H1 (cell line): Measurements from ENCODE around the gene TNFRSF1A. TPM values are rescaled to one million over a fixed set of nuclear protein-coding genes. Genes with fewer than 3 reads are reported as not detected.

ENCODE experiments used
- CTCF ChIA-PET: fragments of 300-600 bp; sonication (Branson Sonifier 250); formaldehyde crosslinking; loops from one replicate; lab custom pipeline; 2021; ENCODE audit not compliant: partially characterized antibody; lab: Charles Lee
- POLR2A ChIA-PET: fragments of 300-600 bp; sonication (Branson Sonifier 250); formaldehyde crosslinking; loops from one replicate; lab custom pipeline; 2021; ENCODE audit warnings: inconsistent platforms; ENCODE audit not compliant: partially characterized antibody; lab: Charles Lee
- DNase-seq, 2 experiments: peaks; one replicate each; pipeline versions ENCODE4 v3.0.0 to v3.0.0-alpha.2; 2010 to 2022; ENCODE audit warnings: low spot score in 2 of 2, low read depth in 1 of 2, mixed read lengths in 1 of 2
- FAIRE-seq: peaks from 2 replicates; lab custom pipeline; 2011; peaks lifted over from hg19 to GRCh38; lab: Jason Lieb, UNC
- H2AFZ ChIP-seq: 2 replicates; pipeline ENCODE4 v1.8.1; 2012; ENCODE audit warnings: low read length, inconsistent platforms
- H2AK5ac ChIP-seq: 2 replicates; pipeline ENCODE4 v1.6.1; 2013; ENCODE audit warnings: low read depth, low read length
- H2BK120ac ChIP-seq: replicated peaks from 2 replicates; pipeline ENCODE3; 2013; ENCODE audit warnings: low read depth, low read length, inconsistent platforms
- H2BK12ac ChIP-seq: 2 replicates; pipeline ENCODE4 v1.6.1; 2013; ENCODE audit warnings: low read depth, low read length
- H2BK15ac ChIP-seq: 2 replicates; pipeline ENCODE4 v1.6.1; 2013; ENCODE audit warnings: low read length
- H2BK20ac ChIP-seq: 2 replicates; pipeline ENCODE4 v1.6.1; 2013; ENCODE audit warnings: low read length
- H2BK5ac ChIP-seq: 2 replicates; pipeline ENCODE4 v1.6.1; 2013; ENCODE audit warnings: low read depth, low read length
- H3K14ac ChIP-seq: 2 replicates; pipeline ENCODE4 v1.6.1; 2013; ENCODE audit warnings: inconsistent platforms; ENCODE audit not compliant: insufficient read length
- H3K18ac ChIP-seq: 2 replicates; pipeline ENCODE4 v1.6.1; 2013; ENCODE audit warnings: low read length; ENCODE audit errors: extremely low read depth
- H3K23ac ChIP-seq: 2 replicates; pipeline ENCODE4 v1.6.1; 2013; ENCODE audit warnings: inconsistent platforms; ENCODE audit not compliant: insufficient read length
- H3K23me2 ChIP-seq: 2 replicates; pipeline ENCODE4 v1.6.1; 2013; ENCODE audit warnings: low read depth, low read length
- H3K27ac ChIP-seq: 2 replicates; pipeline ENCODE4 v1.6.1; 2011; ENCODE audit warnings: low read depth, low read length, inconsistent platforms
- H3K27me3 ChIP-seq, 4 experiments: replicated peaks in 1 of 4; 1 replicate in 1 of 4; 2 replicates in 3 of 4; pipeline versions ENCODE4 v1.6.1 to v1.8.1; 2011 to 2013; ENCODE audit warnings: low read length in 3 of 4, mild to moderate bottlenecking in 3 of 4, inconsistent platforms in 2 of 4, mixed read lengths in 2 of 4, moderate library complexity in 1 of 4; ENCODE audit not compliant: control insufficient read depth in 3 of 4, insufficient read depth in 3 of 4; ENCODE audit errors: extremely low read depth in 1 of 4
- H3K36me3 ChIP-seq, 4 experiments: 2 replicates each; pipeline versions ENCODE4 v1.6.1 to v1.8.1; 2011 to 2013; ENCODE audit warnings: mild to moderate bottlenecking in 4 of 4, low read length in 3 of 4, moderate library complexity in 2 of 4, control low read depth in 1 of 4, inconsistent platforms in 1 of 4; ENCODE audit not compliant: insufficient read depth in 4 of 4, control insufficient read depth in 2 of 4
- H3K4ac ChIP-seq: replicated peaks from 2 replicates; pipeline ENCODE3; 2013; ENCODE audit warnings: low read length, low read depth, mixed read lengths, inconsistent platforms; ENCODE audit not compliant: insufficient read length
- H3K4me1 ChIP-seq, 4 experiments: replicated peaks in 1 of 4; 1 replicate in 1 of 4; 2 replicates in 3 of 4; pipeline versions ENCODE4 v1.6.1 to v1.8.1; 2011 to 2013; ENCODE audit warnings: low read length in 3 of 4, inconsistent platforms in 2 of 4, mixed read lengths in 1 of 4; ENCODE audit not compliant: insufficient read depth in 4 of 4, control insufficient read depth in 3 of 4
- H3K4me2 ChIP-seq, 2 experiments: 2 replicates each; pipeline versions ENCODE4 v1.6.1 to v1.8.1; 2011 to 2013; ENCODE audit warnings: low read depth in 2 of 2, low read length in 2 of 2, control low read depth in 1 of 2, inconsistent platforms in 1 of 2, mild to moderate bottlenecking in 1 of 2; ENCODE audit not compliant: insufficient read depth in 1 of 2
- H3K4me3 ChIP-seq, 4 experiments: fragments of 200-600, 300-600 bp in 1 of 4; sonication (generic), shearing (Covaris generic), sonication (Bioruptor Twin) in 1 of 4; 2 replicates each; pipeline versions ENCODE4 v1.5.1 to v1.8.1; 2011 to 2016; ENCODE audit warnings: low read length in 4 of 4, low read depth in 3 of 4, control low read depth in 2 of 4, inconsistent platforms in 2 of 4, mild to moderate bottlenecking in 2 of 4, mixed read lengths in 1 of 4, moderate library complexity in 1 of 4; ENCODE audit not compliant: insufficient read depth in 2 of 4; ENCODE audit errors: extremely low read depth in 1 of 4
- H3K56ac ChIP-seq: replicated peaks from 2 replicates; pipeline ENCODE3; 2013; ENCODE audit warnings: low read depth, mild to moderate bottlenecking, mixed read lengths, low read length, inconsistent platforms; ENCODE audit not compliant: insufficient read length
- H3K79me1 ChIP-seq: 2 replicates; pipeline ENCODE4 v1.6.1; 2013; ENCODE audit warnings: low read depth, low read length, control low read depth
- H3K79me2 ChIP-seq, 2 experiments: 2 replicates each; pipeline versions ENCODE4 v1.6.1 to v1.8.1; 2012 to 2013; ENCODE audit warnings: low read length in 2 of 2, mild to moderate bottlenecking in 2 of 2, inconsistent platforms in 1 of 2; ENCODE audit not compliant: insufficient read depth in 2 of 2, control insufficient read depth in 1 of 2
- H3K9ac ChIP-seq, 4 experiments: replicated peaks in 1 of 4; 1 replicate in 1 of 4; 2 replicates in 3 of 4; pipeline versions ENCODE4 v1.6.1 to v1.8.1; 2011 to 2013; ENCODE audit warnings: low read depth in 3 of 4, low read length in 3 of 4, control low read depth in 2 of 4, mild to moderate bottlenecking in 2 of 4, moderate library complexity in 2 of 4, inconsistent platforms in 1 of 4; ENCODE audit errors: extremely low read depth in 1 of 4
- H3K9me3 ChIP-seq, 2 experiments: 2 replicates each; pipeline versions ENCODE4 v1.6.1 to v1.8.1; 2012 to 2013; ENCODE audit warnings: mild to moderate bottlenecking in 2 of 2, moderate library complexity in 2 of 2, control low read depth in 1 of 2, inconsistent platforms in 1 of 2, low read depth in 1 of 2, low read length in 1 of 2, mixed read lengths in 1 of 2; ENCODE audit not compliant: insufficient read depth in 2 of 2
- H4K20me1 ChIP-seq, 2 experiments: replicated peaks in 1 of 2; 2 replicates each; pipeline versions ENCODE3 to v1.8.1; 2011 to 2013; ENCODE audit warnings: inconsistent platforms in 2 of 2, low read length in 2 of 2, mild to moderate bottlenecking in 1 of 2; ENCODE audit not compliant: insufficient read depth in 2 of 2, control insufficient read depth in 1 of 2
- H4K5ac ChIP-seq: 2 replicates; pipeline ENCODE4 v1.6.1; 2013; ENCODE audit warnings: low read length, low read depth, mixed read lengths, inconsistent platforms; ENCODE audit not compliant: insufficient read length
- H4K8ac ChIP-seq: 2 replicates; pipeline ENCODE4 v1.8.0; 2013; ENCODE audit warnings: mild to moderate bottlenecking, moderate library complexity, low read length, inconsistent platforms; ENCODE audit not compliant: insufficient read depth; ENCODE audit errors: extremely low read depth
- H4K91ac ChIP-seq: replicated peaks from 2 replicates; pipeline ENCODE3; 2013; ENCODE audit warnings: low read length, mixed read lengths, inconsistent platforms; ENCODE audit not compliant: insufficient read length
- BRCA1 ChIP-seq: IDR thresholded peaks from 2 replicates; pipeline ENCODE4 v1.6.1; 2012; ENCODE audit warnings: low read depth, low read length, improper control_type of control experiment
- CBX5 ChIP-seq: fragments of 300-800, 300-1000 bp; sonication (generic); IDR thresholded peaks from 2 replicates; pipeline ENCODE4 v1.7.1; 2016; ENCODE audit warnings: antibody characterized with exemption, low read length, low read depth
- CHD1 ChIP-seq: IDR thresholded peaks from 2 replicates; pipeline ENCODE4 v1.6.1; 2012; ENCODE audit warnings: low read depth, low read length, improper control_type of control experiment
- EGR1 ChIP-seq: IDR thresholded peaks from 2 replicates; pipeline ENCODE4 v1.6.1; 2011; ENCODE audit warnings: low read depth, low read length, borderline replicate concordance
- KDM1A ChIP-seq: fragments of 200-600, 300-600 bp; sonication (generic); IDR thresholded peaks from 2 replicates; pipeline ENCODE4 v1.7.1; 2016; ENCODE audit warnings: mild to moderate bottlenecking, low read length, borderline replicate concordance
- KDM4A ChIP-seq: IDR thresholded peaks from one replicate; pipeline ENCODE4 v1.7.1; 2012; ENCODE audit warnings: low read depth, mild to moderate bottlenecking, moderate library complexity, low read length, inconsistent platforms; ENCODE audit not compliant: severe bottlenecking
- KDM5A ChIP-seq: fragments of 200-600 bp; IDR thresholded peaks from 2 replicates; pipeline ENCODE4 v1.7.1; 2012; ENCODE audit warnings: mild to moderate bottlenecking, low read length, inconsistent platforms, mixed read lengths
- MAFK ChIP-seq: IDR thresholded peaks from 2 replicates; pipeline ENCODE4 v1.6.1; 2012; ENCODE audit warnings: low read depth, mild to moderate bottlenecking, improper control_type of control experiment, low read length
- PHF8 ChIP-seq: fragments of 200-600 bp; sonication (generic); conservative IDR thresholded peaks from 2 replicates; pipeline ENCODE4 v1.7.1; 2012; ENCODE audit warnings: low read depth, mild to moderate bottlenecking, inconsistent platforms, low read length, moderate library complexity
- RXRA ChIP-seq: IDR thresholded peaks from 2 replicates; pipeline ENCODE4 v1.6.1; 2011; ENCODE audit warnings: low read depth, mild to moderate bottlenecking, low read length, moderate library complexity; ENCODE audit not compliant: insufficient read depth
- SIRT6 ChIP-seq: IDR thresholded peaks from one replicate; pipeline ENCODE4 v1.7.1; 2012; ENCODE audit warnings: low read length, inconsistent platforms
- TCF12 ChIP-seq: IDR thresholded peaks from 2 replicates; pipeline ENCODE4 v1.6.1; 2011; ENCODE audit warnings: low read depth, mild to moderate bottlenecking, low read length
- YY1 ChIP-seq: IDR thresholded peaks from 2 replicates; pipeline ENCODE4 v1.6.1; 2011; ENCODE audit warnings: low read depth, mild to moderate bottlenecking, low read length
- ZNF274 ChIP-seq: IDR thresholded peaks from 2 replicates; pipeline ENCODE4 v1.7.0; 2012; ENCODE audit warnings: low read length, borderline replicate concordance; ENCODE audit errors: extremely low read depth
- whole genome bisulfite sequencing, 2 experiments: shearing (Covaris generic) in 1 of 2; methylation state at CpG; one replicate each; pipeline versions ENCODE4 v1.1.6 to v1.1.7; 2013 to 2015; ENCODE audit warnings: low lambda C conversion rate in 2 of 2, mixed read lengths in 2 of 2, inconsistent platforms in 1 of 2, low coverage in 1 of 2, missing lambda C conversion rate in 1 of 2; ENCODE audit not compliant: insufficient replicate concordance in 2 of 2, insufficient coverage in 1 of 2, insufficient read length in 1 of 2; ENCODE audit errors: extremely low coverage in 1 of 2, missing lambda C conversion rate in 1 of 2; 5-methylcytosine and 5-hydroxymethylcytosine counted together
- polyA plus RNA-seq, 7 experiments: library from polyadenylated mRNA; depleted of rRNA in 3 of 7; stranded (reverse) in 5 of 7; unstranded in 2 of 7; fragments of >200 nt in 5 of 7; fragments of 200-250 nt in 2 of 7; gene quantifications; 1 replicate in 5 of 7; 2 replicates in 1 of 7; 4 replicates in 1 of 7; pipeline versions ENCODE4 v1.2.1 to v1.2.3, GENCODE V29; 2011 to 2013; ENCODE audit warnings: missing spikeins in 2 of 7, mixed read lengths in 2 of 7
- total RNA-seq: library from RNA; stranded (reverse); fragmentation: NEBNext Ultra II Directional; extraction: Animal tissue kit (Norgen Biotek cat#: 25700); gene quantifications from 2 replicates; pipeline ENCODE4 v1.2.1, GENCODE V29; 2021
- TF ChIP-seq, protein P1 (sequence below): IDR thresholded peaks from 2 replicates; pipeline ENCODE4 v1.6.1; 2012; ENCODE audit warnings: inconsistent platforms

Gene TNFRSF1A
- total and polyA plus RNA-seq, 2 of the 8 experiments (the other 6 are each of a cell fraction or from before 2014, with no cell fraction given): 28.7 to 42.1 TPM

DNA sequence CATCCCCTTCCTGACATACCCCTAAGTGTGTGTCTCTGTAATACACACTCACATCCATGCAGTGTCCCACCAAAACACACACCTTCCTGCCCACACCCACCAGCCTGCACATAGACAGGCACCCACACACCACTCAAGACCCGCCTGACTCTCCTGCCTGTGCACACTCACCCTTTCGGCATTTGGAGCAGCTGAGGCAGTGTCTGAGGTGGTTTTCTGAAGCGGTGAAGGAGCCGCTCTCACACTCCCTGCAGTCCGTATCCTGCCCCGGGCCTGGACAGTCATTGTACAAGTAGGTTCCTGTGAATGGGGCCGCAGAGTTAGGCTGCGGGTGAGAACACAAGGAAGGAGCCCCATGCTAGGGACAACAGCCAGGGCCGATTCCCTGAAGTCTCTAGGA is 8.3 kb downstream of the TNFRSF1A start:
- no peak overlapping the region for H3K18ac ChIP-seq
- no peaks in the 10 kb centered on the region for H4K20me1 ChIP-seq
- ChIA-PET CTCF (interaction anchor here (1.6 to 11.4 kb wide), 3 partner anchors 6 to 132 kb away, joined by 6 to 109 read pairs (median 24); no protein-coding TSS in a partner anchor), POLR2A (interaction anchor here (0.9 to 17.5 kb wide), 7 partner anchors 1 to 202 kb away, joined by 3 to 286 read pairs (median 6); partner anchors contain the start of genes SCNN1A and TNFRSF1A)
- no peak overlapping the region for H3K4me3 ChIP-seq
- no peak overlapping the region for H4K5ac ChIP-seq
- H3K36me3 ChIP-seq: peaks cover 15 to 37% (median 22%) of the 10 kb centered on the region in 4 experiments; a peak in 5 of 8 replicates
- peaks cover 17 to 42% (median 29%) of the 10 kb centered on the region in 4 experiments for H3K4me1 ChIP-seq
- 83% methylated on average over 9 of the region's 9 CpGs; no CpG with 5 or more reads in 1 of the 2 experiments for WGBS, 2 experiments
- H3K79me2 ChIP-seq: peaks cover 0 to 39% of the 10 kb centered on the region in 2 experiments; a peak in 2 of 4 replicates
- no peak overlapping the region for H3K56ac ChIP-seq
- no peak overlapping the region for H3K4ac ChIP-seq
- H2BK5ac ChIP-seq: no peak overlapping the region
- H3K9me3 ChIP-seq: no peaks in the 10 kb centered on the region
- H3K79me1 ChIP-seq: peaks cover 3% of the 10 kb centered on the region; the same call in 1 of the 2 replicates
- peaks cover 2% of the 10 kb centered on the region; the same call in 1 of the 2 replicates for H3K23me2 ChIP-seq
- H2BK20ac ChIP-seq: no peak overlapping the region
- no peak overlapping the region for H4K8ac ChIP-seq
- H2BK12ac ChIP-seq: no peak overlapping the region; the same call in 1 of the 2 replicates
- H2BK120ac ChIP-seq: no peak overlapping the region
- H3K14ac ChIP-seq: no peak overlapping the region
- H4K91ac ChIP-seq: no peak overlapping the region
- DNase-seq (no peak), FAIRE-seq (no peak)
- H3K4me2 ChIP-seq: no peak overlapping the region
- H2AFZ ChIP-seq: no peak overlapping the region
- H3K23ac ChIP-seq: no peak overlapping the region
- H2BK15ac ChIP-seq: peak overlapping the region; percentile 77; the same call in 1 of the 2 replicates
- H3K27ac ChIP-seq: no peak overlapping the region
- no peak overlapping the region for H3K9ac ChIP-seq
- no peaks in the 10 kb centered on the region for H3K27me3 ChIP-seq
- no peak overlapping the region for H2AK5ac ChIP-seq
- TF ChIP-seq PHF8 (no peak), SIRT6 (no peak), KDM5A (no peak), KDM1A (no peak), YY1 (no peak), RXRA (no peak), KDM4A (no peak), MAFK (no peak), TCF12 (no peak), ZNF274 (no peak), BRCA1 (no peak), CHD1 (no peak), EGR1 (no peak), CBX5 (no peak)
- TF ChIP-seq, protein P1, sequence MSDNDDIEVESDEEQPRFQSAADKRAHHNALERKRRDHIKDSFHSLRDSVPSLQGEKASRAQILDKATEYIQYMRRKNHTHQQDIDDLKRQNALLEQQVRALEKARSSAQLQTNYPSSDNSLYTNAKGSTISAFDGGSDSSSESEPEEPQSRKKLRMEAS: no peak
